GM12878 (cell line): ENCODE results near the gene USP36. TPM values are rescaled to one million over a fixed set of nuclear protein-coding genes. Genes with fewer than 3 reads are reported as not detected.

Experiments
- ATAC-seq: fragments of 200-7000 bp; cut with Tn5 transposase; 3 replicates; pipeline ENCODE4 v1.9.1; 2020; ENCODE audit warnings: mild to moderate bottlenecking, moderate library complexity
- BruUV-seq: library from RNA; stranded (reverse); fragments of 400-500 nt; replicated peaks from 2 replicates; lab custom pipeline; 2021; lab: Mats Ljungman, UMichigan
- CTCF ChIA-PET: fragments of 300-600 bp; sonication (Branson Sonifier 250); formaldehyde crosslinking; extraction: SDS; loops from one replicate; lab custom pipeline; 2021; ENCODE audit warnings: inconsistent platforms; lab: Yijun Ruan, JAX
- POLR2A ChIA-PET: fragments of 350-600 bp; formaldehyde crosslinking; extraction: SDS; loops from one replicate; lab custom pipeline; 2021; ENCODE audit warnings: inconsistent platforms; lab: Charles Lee
- RAD21 ChIA-PET: fragments of 300-600 bp; sonication (Branson Sonifier 250); formaldehyde crosslinking; loops from one replicate; lab custom pipeline; 2023; ENCODE audit warnings: antibody characterized with exemption; ENCODE audit not compliant: unreplicated experiment; lab: Charles Lee
- SMC1A ChIA-PET: fragments of 300-600 bp; sonication (Branson Sonifier 250); formaldehyde crosslinking; loops from one replicate; lab custom pipeline; 2023; ENCODE audit not compliant: unreplicated experiment, uncharacterized antibody; lab: Charles Lee
- DNase-seq: peaks from one replicate; pipeline ENCODE4 v3.0.0-alpha.2; 2011; ENCODE audit warnings: low read depth, low spot score
- FAIRE-seq: peaks from 3 replicates; lab custom pipeline; 2011; peaks lifted over from hg19 to GRCh38; lab: Jason Lieb, UNC
- H2AFZ ChIP-seq: 2 replicates; pipeline ENCODE4 v1.6.0; 2011; ENCODE audit warnings: low read depth, low read length, control low read depth; ENCODE audit not compliant: control insufficient read depth
- H3K27ac ChIP-seq: 2 replicates; pipeline ENCODE4 v1.5.1; 2011; ENCODE audit warnings: control low read depth; ENCODE audit not compliant: control insufficient read depth, insufficient read depth
- H3K27me3 ChIP-seq, 2 experiments: replicated peaks in 1 of 2; 2 replicates each; pipeline versions ENCODE4 v1.6.0 to v1.6.1; 2011; ENCODE audit warnings: low read length in 1 of 2; ENCODE audit not compliant: control insufficient read depth in 2 of 2, insufficient read depth in 2 of 2
- H3K36me3 ChIP-seq, 2 experiments: 2 replicates each; pipeline ENCODE4 v1.5.1; 2011; ENCODE audit warnings: low read length in 1 of 2; ENCODE audit not compliant: control insufficient read depth in 2 of 2, insufficient read depth in 2 of 2
- H3K4me1 ChIP-seq: 2 replicates; pipeline ENCODE4 v1.6.1; 2011; ENCODE audit warnings: mild to moderate bottlenecking, low read length, moderate library complexity, mixed read lengths; ENCODE audit not compliant: control insufficient read depth, insufficient read depth
- H3K4me2 ChIP-seq: 2 replicates; pipeline ENCODE4 v1.6.0; 2011; ENCODE audit warnings: control low read depth; ENCODE audit not compliant: control insufficient read depth, insufficient read depth
- H3K4me3 ChIP-seq: fragments of 200-600 bp; sonication (generic); 2 replicates; pipeline ENCODE4 v1.5.1; 2016
- H3K79me2 ChIP-seq: 2 replicates; pipeline ENCODE4 v1.6.0; 2011; ENCODE audit warnings: low read length; ENCODE audit not compliant: control insufficient read depth, insufficient read depth
- H3K9ac ChIP-seq: 2 replicates; pipeline ENCODE4 v1.8.0; 2011; ENCODE audit warnings: low read length, control low read depth, mixed read lengths; ENCODE audit not compliant: control insufficient read depth, insufficient read depth
- H3K9me3 ChIP-seq: replicated peaks from 3 replicates; pipeline ENCODE4 v1.5.1; 2011; ENCODE audit warnings: mild to moderate bottlenecking, low read length; ENCODE audit not compliant: control insufficient read depth, insufficient read depth
- H4K20me1 ChIP-seq: 2 replicates; pipeline ENCODE4 v1.6.0; 2011; ENCODE audit not compliant: control insufficient read depth, insufficient read depth
- ATF3 ChIP-seq: IDR thresholded peaks from 2 replicates; pipeline ENCODE4 v1.6.1; 2011; ENCODE audit warnings: low read depth, mild to moderate bottlenecking, low read length, moderate library complexity, borderline replicate concordance; ENCODE audit errors: extremely low read depth
- BCL11A ChIP-seq: IDR thresholded peaks from 2 replicates; pipeline ENCODE4 v1.6.1; 2011; ENCODE audit warnings: low read depth, low read length
- CUX1 ChIP-seq: IDR thresholded peaks from 2 replicates; pipeline ENCODE4 v1.6.1; 2012; ENCODE audit warnings: improper control_type of control experiment, low read depth, low read length; ENCODE audit not compliant: insufficient replicate concordance
- MAX ChIP-seq: IDR thresholded peaks from 2 replicates; pipeline ENCODE4 v1.6.1; 2012; ENCODE audit warnings: low read depth, low read length, improper control_type of control experiment
- MTA2 ChIP-seq: fragments of 450-650 bp; IDR thresholded peaks from 2 replicates; pipeline ENCODE4 v1.6.1; 2016; ENCODE audit warnings: low read depth, mild to moderate bottlenecking, moderate library complexity
- MYB ChIP-seq: fragments of 150-350 bp; IDR thresholded peaks from 2 replicates; pipeline ENCODE4 v1.6.1; 2014; ENCODE audit warnings: mild to moderate bottlenecking, low read depth, low read length, borderline replicate concordance
- NFIC ChIP-seq: IDR thresholded peaks from 2 replicates; pipeline ENCODE4 v1.6.1; 2012; ENCODE audit warnings: low read depth, mild to moderate bottlenecking, inconsistent platforms, low read length, moderate library complexity
- NR2C2 ChIP-seq: IDR thresholded peaks from 2 replicates; pipeline ENCODE4 v1.6.1; 2011; ENCODE audit warnings: borderline replicate concordance, low read depth; ENCODE audit not compliant: control insufficient read depth, insufficient read length
- POLR2AphosphoS5 ChIP-seq: IDR thresholded peaks from 2 replicates; pipeline ENCODE4 v1.6.1; 2011; ENCODE audit warnings: mild to moderate bottlenecking, low read length, inconsistent platforms
- WGBS: methylation state at CpG from one replicate; pipeline ENCODE4 v1.1.6; 2016; ENCODE audit warnings: low lambda C conversion rate; ENCODE audit not compliant: insufficient replicate concordance, insufficient coverage; ENCODE audit errors: missing lambda C conversion rate; 5-methylcytosine and 5-hydroxymethylcytosine counted together
- in situ Hi-C: fragments of 300-500 bp; cut with MboI; formaldehyde crosslinking; loops from 9 replicates; pipeline ENCODE4 v1.14.3; 2018; ENCODE audit warnings: mixed read lengths
- intact Hi-C: fragments of 100-400 bp; cut with micrococcal nuclease; formaldehyde crosslinking; loops from one replicate; pipeline ENCODE4 v1.14.2; 2022; ENCODE audit not compliant: unreplicated experiment
- polyA plus RNA-seq, 11 experiments: library from polyadenylated mRNA; depleted of rRNA in 4 of 11; unstranded in 6 of 11; stranded (reverse) in 5 of 11; fragments of >200 nt; fragmentation: Nextera tagmentation in 4 of 11; fragmentation: Illumina TruSeq in 1 of 11; extraction: Ambion mirVana in 4 of 11; extraction: Trizol in 1 of 11; gene quantifications; 1 replicate in 1 of 11; 2 replicates in 10 of 11; pipeline versions ENCODE4 v1.2.1 to v1.2.3, GENCODE V29; 2011 to 2016; ENCODE audit warnings: inconsistent platforms in 2 of 11, missing spikeins in 2 of 11, low read depth in 1 of 11
- total RNA-seq, 4 experiments: library from RNA; depleted of rRNA in 3 of 4; stranded (reverse); fragments of >200 nt in 3 of 4; fragmentation: Illumina TruSeq in 1 of 4; extraction: Trizol in 1 of 4; gene quantifications; 2 replicates each; pipeline versions ENCODE4 v1.2.1 to v1.2.3, GENCODE V29; 2013 to 2021

The USP36 gene
- total and polyA plus RNA-seq, 10 of the 15 experiments (the other 5 are each of a cell fraction or from before 2014, with no cell fraction given) = 7.2 to 65.7 (median 33.6) TPM

GRCh38 chr17:78766225-78766624 is 74.4 kb downstream of the USP36 start (continued):
- no peak for TF ChIP-seq CUX1
- no peak for TF ChIP-seq MYB
- TF ChIP-seq, all 136 proteins: peak for 0

- ChIA-PET SMC1A (interaction anchor here (1.2 to 6.4 kb wide), 7 partner anchors 7 to 49 kb away, joined by 5 to 52 read pairs (median 10); no protein-coding TSS in a partner anchor), CTCF (interaction anchor here (0.6 to 7.0 kb wide), 5 partner anchors 9 to 66 kb away, joined by 7 to 76 read pairs (median 15); no protein-coding TSS in a partner anchor), RAD21 (interaction anchor here (1.0 to 2.0 kb wide), 4 partner anchors 9 to 56 kb away, joined by 3 to 11 read pairs (median 4); no protein-coding TSS in a partner anchor), POLR2A (interaction anchor here (2.7 to 12.8 kb wide), 3 partner anchors 9 to 28 kb away, joined by 9 to 131 read pairs (median 67); no protein-coding TSS in a partner anchor)
- intact Hi-C loops (no loop called here), in situ Hi-C loops (no loop called here)
- Histone ChIP-seq H4K20me1 (no peaks in the 10 kb centered on the region; the same call in 1 of the 2 replicates), H3K27me3 (no peaks in the 10 kb centered on the region), H3K4me1 (peaks cover 42% of the 10 kb centered on the region), H3K9ac (no peak overlapping the region), H3K27ac (0 out of 2 replicates have a peak overlapping the region, but pooled peaks have one; percentile 53), H3K79me2 (peaks cover 96% of the 10 kb centered on the region), H3K4me3 (no peak overlapping the region), H2AFZ (no peak overlapping the region), H3K4me2 (no peak overlapping the region), H3K9me3 (no peaks in the 10 kb centered on the region; the same call in 2 of the 3 replicates), H3K36me3 (peaks cover 0 to 9% of the 10 kb centered on the region in 2 experiments; a peak in 1 of 4 replicates)
- DNase-seq (no peak), ATAC-seq (no peak), FAIRE-seq (no peak)
- no TSS peak for BruUV-seq
- TF ChIP-seq MAX = no peak
- TF ChIP-seq NFIC = no peak
- no peak for TF ChIP-seq MTA2
- TF ChIP-seq NR2C2 = no peak
- no peak for TF ChIP-seq MYB
- 0 out of 2 replicates have a peak, but pooled peaks have one; percentile 10 for TF ChIP-seq POLR2AphosphoS5
- no peak for TF ChIP-seq ATF3
- TF ChIP-seq BCL11A = no peak
- 87% methylated on average over 3 of the region's 3 CpGs for WGBS
These were observed 74.8 kb downstream of the USP36 start for GRCh38 chr17:78765821-78766220.
